Body of pancreas (tissue), 4 donors: Measurements from ENCODE around the gene SERPINH1.

Experiments used
- POLR2A ChIP-seq, 3 donors: fragments of 450-650 bp; IDR thresholded peaks; one replicate each; pipeline ENCODE4 v1.6.1; 2016; ENCODE audit warnings: antibody characterized with exemption in 3 of 3, mild to moderate bottlenecking in 2 of 3
- TF ChIP-seq, protein P1 (sequence below), 7 experiments: fragments of 450-650 bp in 4 of 7; fragments of 200-600 bp in 3 of 7; sonication (generic) in 3 of 7; IDR thresholded peaks; one replicate each; pipeline ENCODE4 v1.5.1; 2016 to 2019; ENCODE audit warnings: antibody characterized with exemption in 7 of 7

DNA sequence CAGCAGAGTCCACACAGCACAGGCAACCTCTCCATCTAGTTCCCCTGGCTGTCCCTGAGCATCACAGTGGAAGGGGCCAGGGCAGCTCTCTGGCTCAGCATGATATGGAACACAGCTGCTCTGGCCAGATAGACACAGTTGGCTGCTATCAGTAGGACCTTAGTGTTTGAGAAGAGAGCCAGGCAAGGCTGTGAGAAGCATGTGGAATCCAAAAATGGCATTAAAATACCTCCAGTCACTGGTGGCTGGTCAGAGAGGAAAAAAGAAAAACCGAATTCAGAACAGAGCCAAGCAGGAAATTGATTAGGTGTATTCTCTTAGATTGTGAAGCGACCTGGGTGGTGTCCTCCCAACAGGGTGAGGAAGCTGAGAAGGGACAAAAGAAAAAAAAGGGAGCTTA lies 27.9 kb downstream of the SERPINH1 start:
- TF ChIP-seq POLR2A (IDR thresholded peaks at IDR 0.05): no peak
- TF ChIP-seq, protein P1, sequence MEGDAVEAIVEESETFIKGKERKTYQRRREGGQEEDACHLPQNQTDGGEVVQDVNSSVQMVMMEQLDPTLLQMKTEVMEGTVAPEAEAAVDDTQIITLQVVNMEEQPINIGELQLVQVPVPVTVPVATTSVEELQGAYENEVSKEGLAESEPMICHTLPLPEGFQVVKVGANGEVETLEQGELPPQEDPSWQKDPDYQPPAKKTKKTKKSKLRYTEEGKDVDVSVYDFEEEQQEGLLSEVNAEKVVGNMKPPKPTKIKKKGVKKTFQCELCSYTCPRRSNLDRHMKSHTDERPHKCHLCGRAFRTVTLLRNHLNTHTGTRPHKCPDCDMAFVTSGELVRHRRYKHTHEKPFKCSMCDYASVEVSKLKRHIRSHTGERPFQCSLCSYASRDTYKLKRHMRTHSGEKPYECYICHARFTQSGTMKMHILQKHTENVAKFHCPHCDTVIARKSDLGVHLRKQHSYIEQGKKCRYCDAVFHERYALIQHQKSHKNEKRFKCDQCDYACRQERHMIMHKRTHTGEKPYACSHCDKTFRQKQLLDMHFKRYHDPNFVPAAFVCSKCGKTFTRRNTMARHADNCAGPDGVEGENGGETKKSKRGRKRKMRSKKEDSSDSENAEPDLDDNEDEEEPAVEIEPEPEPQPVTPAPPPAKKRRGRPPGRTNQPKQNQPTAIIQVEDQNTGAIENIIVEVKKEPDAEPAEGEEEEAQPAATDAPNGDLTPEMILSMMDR (IDR thresholded peaks at IDR 0.05): no peak
